ENCODE data around the gene NCK1.
"Not testable (repeated sequence)": the region's sequence is repeated elsewhere in the genome, so short reads cannot be mapped to it uniquely, and the experiment has no call there.

The NCK1 gene

GRCh38 chr3:136883967-136884720 lies 22.1 kb downstream of the NCK1 start:
- no peak overlapping the region for H3K4me3 ChIP-seq (ENCODE audit: low read length)
- no peaks in the 10 kb centered on the region for H3K27me3 ChIP-seq (ENCODE audit: insufficient read depth, low read length)
- no peaks in the 10 kb centered on the region for H3K36me3 ChIP-seq (ENCODE audit: insufficient read depth, low read length)
- no peaks in the 10 kb centered on the region for H3K4me1 ChIP-seq (ENCODE audit: insufficient read depth, low read length)
- no peak overlapping the region for H2AFZ ChIP-seq (ENCODE audit: low read depth, low read length)
- H3K9me3 ChIP-seq (ENCODE audit: low read length): peaks cover 4% of the 10 kb centered on the region

GRCh38 chr3:136885357-136886213 lies 23.6 kb downstream of the NCK1 start:
- Histone ChIP-seq H3K27me3 (ENCODE audit: insufficient read depth, low read length) (no peaks in the 10 kb centered on the region), H3K4me3 (ENCODE audit: low read length) (no peak overlapping the region), H3K9me3 (ENCODE audit: low read length) (peaks cover 8% of the 10 kb centered on the region), H2AFZ (ENCODE audit: low read depth, low read length) (no peak overlapping the region), H3K36me3 (ENCODE audit: insufficient read depth, low read length) (peaks cover 2% of the 10 kb centered on the region), H3K4me1 (ENCODE audit: insufficient read depth, low read length) (no peaks in the 10 kb centered on the region)

GRCh38 chr3:136889947-136890346 lies 27.9 kb downstream of the NCK1 start:
- Histone ChIP-seq H3K27me3 (ENCODE audit: insufficient read depth, low read length) (no peaks in the 10 kb centered on the region), H3K36me3 (ENCODE audit: insufficient read depth, low read length) (peaks cover 2% of the 10 kb centered on the region), H3K4me1 (ENCODE audit: insufficient read depth, low read length) (no peaks in the 10 kb centered on the region), H2AFZ (ENCODE audit: low read depth, low read length) (no peak overlapping the region), H3K4me3 (ENCODE audit: low read length) (no peak overlapping the region), H3K9me3 (ENCODE audit: low read length) (peaks cover 21% of the 10 kb centered on the region)

- Histone ChIP-seq H2AFZ (ENCODE audit: low read depth, low read length) (no peak overlapping the region), H3K27me3 (ENCODE audit: insufficient read depth, low read length) (no peaks in the 10 kb centered on the region), H3K36me3 (ENCODE audit: insufficient read depth, low read length) (peaks cover 5% of the 10 kb centered on the region), H3K4me1 (ENCODE audit: insufficient read depth, low read length) (no peaks in the 10 kb centered on the region), H3K9me3 (ENCODE audit: low read length) (peaks cover 23% of the 10 kb centered on the region), H3K4me3 (ENCODE audit: low read length) (no peak overlapping the region)
Observed at GRCh38 chr3:136891934-136892855, 30.2 kb downstream of the NCK1 start.

- no peaks in the 10 kb centered on the region for H3K27me3 ChIP-seq (ENCODE audit: insufficient read depth, low read length)
- no peaks in the 10 kb centered on the region for H3K4me1 ChIP-seq (ENCODE audit: insufficient read depth, low read length)
- no peak overlapping the region for H2AFZ ChIP-seq (ENCODE audit: low read depth, low read length)
- H3K9me3 ChIP-seq (ENCODE audit: low read length): peaks cover 24% of the 10 kb centered on the region
- no peak overlapping the region for H3K4me3 ChIP-seq (ENCODE audit: low read length)
- H3K36me3 ChIP-seq (ENCODE audit: insufficient read depth, low read length): peaks cover 9% of the 10 kb centered on the region
Observed at GRCh38 chr3:136893848-136894443, 31.9 kb downstream of the NCK1 start.

GRCh38 chr3:136897171-136897570 lies 35.2 kb downstream of the NCK1 start:
- H3K4me1 ChIP-seq (ENCODE audit: insufficient read depth, low read length); H2AFZ ChIP-seq (ENCODE audit: low read depth, low read length); H3K27me3 ChIP-seq (ENCODE audit: insufficient read depth, low read length); H3K4me3 ChIP-seq (ENCODE audit: low read length): not testable (repeated sequence)
- Histone ChIP-seq H3K9me3 (ENCODE audit: low read length) (peaks cover 13% of the 10 kb centered on the region), H3K36me3 (ENCODE audit: insufficient read depth, low read length) (peaks cover 11% of the 10 kb centered on the region)

GRCh38 chr3:136898549-136898948 lies 36.5 kb downstream of the NCK1 start:
- Histone ChIP-seq H3K4me3 (ENCODE audit: low read length) (no peak overlapping the region), H3K9me3 (ENCODE audit: low read length) (peaks cover 13% of the 10 kb centered on the region), H2AFZ (ENCODE audit: low read depth, low read length) (no peak overlapping the region), H3K27me3 (ENCODE audit: insufficient read depth, low read length) (no peaks in the 10 kb centered on the region), H3K4me1 (ENCODE audit: insufficient read depth, low read length) (no peaks in the 10 kb centered on the region), H3K36me3 (ENCODE audit: insufficient read depth, low read length) (peaks cover 11% of the 10 kb centered on the region)

- no peak overlapping the region for H2AFZ ChIP-seq (ENCODE audit: low read depth, low read length)
- H3K4me3 ChIP-seq (ENCODE audit: low read length): no peak overlapping the region
- peaks cover 11% of the 10 kb centered on the region for H3K36me3 ChIP-seq (ENCODE audit: insufficient read depth, low read length)
- H3K27me3 ChIP-seq (ENCODE audit: insufficient read depth, low read length): no peaks in the 10 kb centered on the region
- H3K9me3 ChIP-seq (ENCODE audit: low read length): peaks cover 14% of the 10 kb centered on the region
- H3K4me1 ChIP-seq (ENCODE audit: insufficient read depth, low read length): no peaks in the 10 kb centered on the region
Observed at GRCh38 chr3:136898954-136899353, 36.9 kb downstream of the NCK1 start.

- Histone ChIP-seq H3K4me1 (ENCODE audit: insufficient read depth, low read length) (no peaks in the 10 kb centered on the region), H3K4me3 (ENCODE audit: low read length) (no peak overlapping the region)
Observed at GRCh38 chr3:136899622-136900158, 37.7 kb downstream of the NCK1 start.

GRCh38 chr3:136900694-136901093 lies 38.7 kb downstream of the NCK1 start:
- Histone ChIP-seq H3K36me3 (ENCODE audit: insufficient read depth, low read length) (peaks cover 11% of the 10 kb centered on the region), H3K9me3 (ENCODE audit: low read length) (peaks cover 11% of the 10 kb centered on the region)
- not testable (repeated sequence) for H3K4me3 ChIP-seq (ENCODE audit: low read length); H3K27me3 ChIP-seq (ENCODE audit: insufficient read depth, low read length); H2AFZ ChIP-seq (ENCODE audit: low read depth, low read length); H3K4me1 ChIP-seq (ENCODE audit: insufficient read depth, low read length)

More at GRCh38 chr3:136899622-136900158, 37.7 kb downstream of the NCK1 start:
- H3K9me3 ChIP-seq (ENCODE audit: low read length): peaks cover 14% of the 10 kb centered on the region
- peaks cover 11% of the 10 kb centered on the region for H3K36me3 ChIP-seq (ENCODE audit: insufficient read depth, low read length)
- no peaks in the 10 kb centered on the region for H3K27me3 ChIP-seq (ENCODE audit: insufficient read depth, low read length)
- no peak overlapping the region for H2AFZ ChIP-seq (ENCODE audit: low read depth, low read length)

GRCh38 chr3:136901391-136901790 lies 39.4 kb downstream of the NCK1 start:
- H3K9me3 ChIP-seq (ENCODE audit: low read length): peaks cover 11% of the 10 kb centered on the region
- no peak overlapping the region for H3K4me3 ChIP-seq (ENCODE audit: low read length)
- no peak overlapping the region for H2AFZ ChIP-seq (ENCODE audit: low read depth, low read length)
- H3K27me3 ChIP-seq (ENCODE audit: insufficient read depth, low read length): no peaks in the 10 kb centered on the region
- peaks cover 11% of the 10 kb centered on the region for H3K36me3 ChIP-seq (ENCODE audit: insufficient read depth, low read length)
- H3K4me1 ChIP-seq (ENCODE audit: insufficient read depth, low read length): no peaks in the 10 kb centered on the region

GRCh38 chr3:136902530-136902929 lies 40.5 kb downstream of the NCK1 start:
- peaks cover 14% of the 10 kb centered on the region for H3K9me3 ChIP-seq (ENCODE audit: low read length)
- H3K36me3 ChIP-seq (ENCODE audit: insufficient read depth, low read length); H3K27me3 ChIP-seq (ENCODE audit: insufficient read depth, low read length); H2AFZ ChIP-seq (ENCODE audit: low read depth, low read length); H3K4me1 ChIP-seq (ENCODE audit: insufficient read depth, low read length); H3K4me3 ChIP-seq (ENCODE audit: low read length): not testable (repeated sequence)
